GM12878 (cell line): Measurements from ENCODE around the gene TEX12.

Experiments
- POLR2A ChIP-seq: IDR thresholded peaks from 2 replicates; pipeline ENCODE4 v1.6.1; 2011; ENCODE audit warnings: low read depth, mild to moderate bottlenecking, low read length
- STAT1 ChIP-seq: fragments of 450-650 bp; conservative IDR thresholded peaks from 2 replicates; pipeline ENCODE4 v1.6.1; 2014; ENCODE audit warnings: antibody characterized with exemption, mild to moderate bottlenecking

GRCh38 chr11:112186304-112186703, 19.1 kb downstream of the TEX12 start:
- TF ChIP-seq POLR2A (no peak), STAT1 (no peak)
